ENCODE data around the gene CDC42SE1.

CDC42SE1 gene

DNA sequence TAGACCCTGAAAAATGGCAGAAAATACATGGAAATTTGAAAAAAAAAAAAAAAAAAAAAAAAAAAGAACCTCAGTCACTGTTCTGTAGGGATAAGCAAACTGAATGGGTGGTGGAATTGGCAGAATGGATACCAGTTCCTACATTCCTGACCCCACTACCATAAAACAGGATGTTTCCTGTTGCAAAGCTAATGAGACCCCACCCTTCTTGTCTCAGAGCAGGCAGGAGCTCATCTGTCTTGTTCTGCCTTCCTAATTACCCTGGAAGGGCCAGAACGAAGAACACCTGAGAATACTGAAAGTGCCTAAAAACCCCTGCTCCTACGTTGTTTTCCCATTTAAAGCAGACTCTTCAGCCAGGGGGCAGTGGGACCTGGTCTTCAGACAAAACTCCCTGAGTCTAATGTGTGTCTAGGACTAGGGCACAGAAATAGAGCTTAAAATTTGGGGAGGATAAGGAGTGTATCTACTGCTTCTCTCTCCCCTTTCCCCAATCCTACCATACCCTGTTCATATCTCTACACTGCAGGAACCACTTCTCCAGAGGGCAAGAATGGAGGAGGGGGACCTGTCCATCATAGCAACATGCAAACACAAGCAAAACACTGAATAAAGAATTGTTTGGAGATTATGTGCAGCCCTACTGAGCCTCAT lies 7.9 kb downstream of the CDC42SE1 start:
- DNase-seq: no peak

DNA sequence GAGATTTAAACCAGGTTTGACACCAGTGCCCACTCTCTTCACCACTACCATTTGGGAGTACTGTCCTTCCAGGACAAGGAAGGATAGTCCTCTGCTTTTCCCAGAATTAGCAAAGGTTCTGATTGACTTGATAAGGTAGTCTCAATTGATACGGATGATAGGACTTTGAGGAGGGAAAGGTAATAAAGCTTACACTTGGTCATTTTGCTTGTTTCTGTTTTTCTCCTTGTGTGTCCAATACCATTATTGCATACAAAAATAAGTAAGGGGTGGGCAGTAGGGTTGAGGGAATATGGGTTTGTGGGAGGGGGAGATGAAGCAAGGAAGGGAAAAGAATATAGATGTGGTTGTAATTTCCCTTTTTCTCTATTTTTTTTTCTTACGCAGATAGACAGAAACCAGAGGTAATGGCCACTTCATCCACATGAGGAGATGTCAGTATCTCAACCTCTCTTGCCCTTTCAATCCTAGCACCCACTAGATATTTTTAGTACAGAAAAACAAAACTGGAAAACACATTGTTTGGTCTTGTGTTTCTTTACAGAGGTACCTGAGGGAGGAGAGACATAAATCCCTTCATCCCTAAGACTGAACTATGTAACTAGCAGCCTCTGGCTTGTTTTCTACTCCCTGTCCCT lies 9.3 kb downstream of the CDC42SE1 start:
- no peak for DNase-seq

DNA sequence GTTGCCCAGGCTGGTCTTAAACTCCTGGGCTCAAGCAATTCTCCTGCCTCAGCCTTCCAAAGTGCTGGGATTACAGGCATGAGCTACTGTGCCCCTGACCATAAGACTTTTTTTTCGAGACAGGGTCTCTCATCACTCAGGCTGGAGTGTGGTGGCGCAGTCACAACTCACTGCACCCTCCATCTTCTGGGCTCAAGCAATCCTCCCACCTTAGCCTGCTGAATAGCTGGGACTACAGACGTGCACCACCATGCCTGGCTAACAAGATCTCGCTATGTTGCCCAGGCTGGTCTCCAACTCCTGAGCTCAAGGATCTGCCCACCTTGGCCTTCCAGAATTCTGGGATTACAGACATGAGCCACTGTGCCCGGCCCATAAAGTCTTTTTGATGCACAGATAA lies 10.0 kb downstream of the CDC42SE1 start:
- no peak for DNase-seq

DNA sequence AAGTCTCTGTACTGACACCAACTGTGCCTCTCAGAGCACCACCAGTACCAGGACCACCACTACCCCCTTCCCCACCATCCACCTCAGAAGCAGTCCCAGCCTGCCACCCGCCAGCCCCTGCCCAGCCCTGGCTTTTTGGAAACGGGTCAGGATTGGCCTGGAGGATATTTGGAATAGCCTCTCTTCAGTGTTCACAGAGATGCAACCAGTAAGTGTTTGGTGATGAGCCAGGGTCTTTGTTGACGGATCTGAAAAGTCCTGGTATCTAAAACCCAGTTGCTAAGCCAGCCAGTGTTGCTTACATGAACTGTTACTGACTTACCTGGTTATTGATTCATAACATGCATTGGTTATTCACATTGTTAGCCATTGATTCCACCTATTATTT lies 10.8 kb downstream of the CDC42SE1 start:
- DNase-seq: no peak

DNA sequence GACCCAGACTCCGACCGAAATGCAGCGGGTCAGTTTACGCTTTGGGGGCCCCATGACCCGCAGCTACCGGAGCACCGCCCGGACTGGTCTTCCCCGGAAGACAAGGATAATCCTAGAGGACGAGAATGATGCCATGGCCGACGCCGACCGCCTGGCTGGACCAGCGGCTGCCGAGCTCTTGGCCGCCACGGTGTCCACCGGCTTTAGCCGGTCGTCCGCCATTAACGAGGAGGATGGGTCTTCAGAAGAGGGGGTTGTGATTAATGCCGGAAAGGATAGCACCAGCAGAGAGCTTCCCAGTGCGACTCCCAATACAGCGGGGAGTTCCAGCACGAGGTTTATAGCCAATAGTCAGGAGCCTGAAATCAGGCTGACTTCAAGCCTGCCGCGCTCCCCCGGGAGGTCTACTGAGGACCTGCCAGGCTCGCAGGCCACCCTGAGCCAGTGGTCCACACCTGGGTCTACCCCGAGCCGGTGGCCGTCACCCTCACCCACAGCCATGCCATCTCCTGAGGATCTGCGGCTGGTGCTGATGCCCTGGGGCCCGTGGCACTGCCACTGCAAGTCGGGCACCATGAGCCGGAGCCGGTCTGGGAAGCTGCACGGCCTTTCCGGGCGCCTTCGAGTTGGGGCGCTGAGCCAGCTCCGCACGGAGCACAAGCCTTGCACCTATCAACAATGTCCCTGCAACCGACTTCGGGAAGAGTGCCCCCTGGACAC lies 11.3 kb downstream of the CDC42SE1 start:
- DNase-seq: peak; percentile 46 to 53

DNA sequence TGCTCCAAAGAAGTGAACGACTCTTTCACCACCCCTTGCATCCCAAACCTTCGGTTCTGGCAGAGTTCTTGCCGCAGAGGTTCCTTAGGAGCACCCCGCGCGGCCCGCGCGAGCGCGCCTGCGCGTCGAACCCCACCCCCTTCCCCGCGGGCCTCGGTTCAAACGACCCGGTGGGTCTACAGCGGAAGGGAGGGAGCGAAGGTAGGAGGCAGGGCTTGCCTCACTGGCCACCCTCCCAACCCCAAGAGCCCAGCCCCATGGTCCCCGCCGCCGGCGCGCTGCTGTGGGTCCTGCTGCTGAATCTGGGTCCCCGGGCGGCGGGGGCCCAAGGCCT lies 11.9 kb downstream of the CDC42SE1 start, which contains the start of gene C1orf56:
C1orf56 (plus strand) TSS at position 161 of the 334 bp plus-strand sequence; CDS start at position 258, 97 bp downstream.
- DNase-seq: no peak

DNA sequence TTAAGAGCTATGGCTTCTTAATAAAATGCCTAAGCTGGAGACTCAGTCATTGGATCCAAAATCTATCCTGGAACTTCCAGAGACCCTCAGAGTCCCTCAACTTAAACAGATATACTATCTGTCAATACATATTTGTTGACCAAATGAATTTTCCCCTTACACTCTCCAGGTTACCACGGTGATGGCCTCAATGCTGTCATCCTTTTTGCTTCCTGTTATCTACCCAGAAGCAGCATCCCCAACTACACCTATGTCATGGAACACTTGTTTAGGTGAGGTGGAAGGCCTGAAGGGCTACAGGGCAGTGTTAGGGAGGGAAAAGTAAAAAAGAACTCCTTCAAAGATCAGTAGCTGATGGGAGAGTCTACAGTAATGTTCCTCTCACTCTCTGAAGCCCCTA lies 16.3 kb downstream of the CDC42SE1 start:
- no peak for DNase-seq

DNA sequence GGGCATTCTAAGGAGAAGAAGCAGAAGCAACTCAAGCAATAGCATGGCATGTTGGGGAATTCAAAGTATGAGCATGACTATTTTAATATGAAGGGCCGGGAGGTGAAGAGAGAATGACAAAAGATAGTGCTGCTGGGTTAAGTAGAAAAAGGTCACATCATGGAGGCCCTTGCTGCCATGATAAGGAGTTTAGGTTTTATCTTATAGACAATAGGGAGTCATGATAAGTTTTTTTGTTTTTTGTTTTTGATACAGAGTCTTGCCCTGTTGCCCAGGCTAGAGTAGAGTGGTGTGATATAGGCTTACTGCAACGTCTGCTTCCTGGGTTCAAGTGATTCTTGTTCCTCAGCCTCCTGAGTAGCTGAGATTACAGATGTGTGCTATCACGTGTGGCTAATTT lies 19.9 kb downstream of the CDC42SE1 start:
- DNase-seq: no peak

DNA sequence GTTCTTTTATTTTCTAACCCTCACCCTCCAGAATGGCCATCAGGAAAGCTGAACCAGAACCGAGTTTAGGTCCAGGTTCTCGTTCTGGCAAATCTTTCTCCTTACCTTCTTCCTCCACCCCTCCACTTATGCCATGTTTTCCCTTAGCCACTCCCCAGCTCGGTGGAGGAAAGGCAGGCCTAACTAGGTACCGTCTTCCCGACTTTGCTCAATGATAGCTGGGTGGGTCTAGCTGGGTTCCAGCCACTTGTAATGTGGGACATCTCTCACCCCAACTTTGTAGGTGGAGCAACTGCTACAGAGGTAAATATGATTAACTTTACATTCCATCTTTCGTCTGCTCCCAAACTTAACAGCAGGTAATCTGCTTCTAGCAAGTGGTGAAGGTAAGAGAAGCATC lies 22.4 kb downstream of the CDC42SE1 start:
- DNase-seq: no peak

DNA sequence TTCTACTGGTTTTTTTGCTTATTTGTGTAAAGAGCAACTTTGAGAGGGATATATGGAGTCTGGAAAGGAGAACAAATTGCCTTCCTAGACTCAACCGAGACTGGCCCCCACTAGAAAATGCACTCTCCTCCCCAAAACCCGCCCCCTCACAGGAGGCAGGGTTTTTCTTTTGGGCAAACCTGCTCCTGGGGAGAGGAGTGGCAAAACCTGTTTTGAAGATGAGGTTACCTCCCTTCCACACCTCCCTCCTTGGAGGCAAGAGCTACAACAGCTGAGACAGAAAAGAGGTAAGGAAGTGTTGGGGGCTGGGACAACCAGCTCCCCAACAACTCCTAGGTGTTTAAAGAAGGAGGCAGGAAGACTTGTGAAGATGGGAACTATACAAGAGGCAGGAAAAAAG lies 23.1 kb downstream of the CDC42SE1 start, which contains the start of gene BNIPL:
BNIPL (plus strand) TSS at position 231 of the 400 bp plus-strand sequence; CDS start at position 371, 140 bp downstream.
- no peak for DNase-seq

DNA sequence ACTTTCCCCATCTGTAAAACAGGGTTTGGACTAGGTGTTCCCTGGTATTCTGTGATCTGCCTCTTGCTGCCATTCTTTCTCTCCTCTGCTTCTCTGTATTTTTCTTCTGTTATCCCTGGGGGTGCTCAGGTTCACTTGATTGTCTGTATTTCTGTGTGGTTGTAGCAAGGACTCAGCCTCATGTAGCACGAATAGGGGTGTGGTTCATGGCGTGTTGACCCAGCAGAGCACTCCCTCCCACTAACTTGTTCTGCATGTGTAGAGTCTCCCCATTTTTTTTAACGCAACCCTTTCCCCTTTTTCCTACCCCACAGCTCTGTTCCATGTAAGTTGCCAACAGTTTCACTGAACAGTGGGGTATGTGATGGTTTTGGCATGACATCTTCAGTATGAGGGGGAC lies 24.3 kb downstream of the CDC42SE1 start:
- no peak for DNase-seq

DNA sequence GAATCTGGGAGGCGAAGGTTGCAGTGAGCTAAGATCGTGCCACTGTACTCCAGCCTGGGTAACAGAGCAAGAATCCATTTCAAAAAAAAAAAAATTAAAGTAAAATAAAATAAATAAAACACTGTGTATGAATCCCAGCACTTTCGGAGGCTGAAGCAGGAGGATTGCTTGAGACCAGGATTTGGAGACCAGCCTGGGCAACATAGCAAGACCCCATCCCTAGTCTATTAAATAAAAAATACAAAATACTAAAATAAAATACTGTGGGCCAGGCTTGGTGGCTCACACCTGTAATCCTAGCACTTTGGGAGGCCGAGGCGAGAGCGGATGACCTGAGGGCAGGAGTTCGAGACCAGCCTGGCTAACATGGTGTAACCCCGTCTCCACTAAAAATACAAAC lies 27.3 kb downstream of the CDC42SE1 start:
- no peak for DNase-seq

DNA sequence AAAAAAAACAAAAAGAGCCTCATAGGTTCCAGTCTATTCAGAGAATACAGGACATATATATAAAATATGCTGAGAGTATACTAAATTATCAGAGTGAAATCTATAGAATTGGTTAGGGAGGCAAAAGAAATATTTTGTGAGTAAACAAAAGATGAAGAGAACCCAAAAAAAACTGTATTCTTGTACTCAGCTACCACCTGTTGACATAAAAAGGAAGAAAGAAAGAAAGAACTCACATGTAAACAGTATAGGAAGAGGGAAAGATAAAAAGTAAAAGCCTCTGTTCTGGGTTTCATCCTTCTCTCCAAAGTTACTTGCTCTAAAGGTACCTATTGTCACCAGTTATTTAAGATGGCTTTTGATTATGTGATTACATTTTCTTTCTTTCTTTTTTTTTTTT lies 33.0 kb downstream of the CDC42SE1 start:
- no peak for DNase-seq

DNA sequence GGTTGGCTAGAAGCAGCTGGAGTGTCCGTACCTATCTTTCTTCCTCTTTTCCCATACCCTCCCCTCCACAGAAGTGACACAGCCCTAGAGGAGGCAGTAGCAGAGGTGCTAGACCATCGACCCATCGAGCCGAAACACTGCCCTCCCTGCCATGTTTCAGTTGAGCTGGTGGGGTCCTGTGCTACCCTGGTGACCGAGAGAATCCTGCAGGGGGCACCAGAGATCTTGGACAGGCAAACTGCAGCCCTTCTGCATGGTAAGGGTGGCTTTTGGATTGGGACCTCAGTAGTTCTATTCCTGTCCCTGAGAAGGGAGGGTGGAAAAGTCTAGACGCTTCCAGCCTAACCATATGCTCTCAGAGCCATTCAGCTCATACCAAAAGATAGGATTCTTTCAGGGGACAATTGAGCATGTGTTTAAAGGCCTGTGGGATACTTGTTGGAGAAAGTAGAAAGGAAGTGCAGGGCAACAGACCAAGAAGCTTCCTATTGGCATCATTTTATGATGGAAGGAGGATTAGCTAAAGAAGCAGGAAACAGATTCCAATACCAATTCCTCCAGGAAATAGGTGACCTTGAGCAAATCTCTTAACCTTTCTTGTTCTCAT lies 34.8 kb downstream of the CDC42SE1 start:
- DNase-seq: peak; percentile 64 to 90

DNA sequence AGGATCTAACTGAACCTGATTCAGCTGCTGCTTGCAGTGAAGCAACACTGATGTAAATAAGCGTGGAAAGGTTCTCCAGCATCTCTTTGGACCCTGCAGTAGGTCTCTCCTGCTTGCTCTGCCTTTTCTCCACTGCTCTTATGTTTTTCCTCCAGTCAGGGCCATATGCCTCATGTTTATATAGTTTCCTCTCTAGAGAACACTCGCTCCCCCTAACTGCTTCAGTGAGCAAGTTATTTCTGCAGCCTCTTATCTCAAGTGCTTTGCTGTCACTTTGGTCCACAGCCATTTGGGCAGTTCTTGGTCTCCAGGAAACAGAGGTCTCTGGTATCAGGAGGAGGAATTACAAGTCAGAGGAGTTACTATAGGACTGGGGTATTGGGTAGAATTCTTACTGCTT lies 45.9 kb downstream of the CDC42SE1 start:
- DNase-seq: no peak

DNA sequence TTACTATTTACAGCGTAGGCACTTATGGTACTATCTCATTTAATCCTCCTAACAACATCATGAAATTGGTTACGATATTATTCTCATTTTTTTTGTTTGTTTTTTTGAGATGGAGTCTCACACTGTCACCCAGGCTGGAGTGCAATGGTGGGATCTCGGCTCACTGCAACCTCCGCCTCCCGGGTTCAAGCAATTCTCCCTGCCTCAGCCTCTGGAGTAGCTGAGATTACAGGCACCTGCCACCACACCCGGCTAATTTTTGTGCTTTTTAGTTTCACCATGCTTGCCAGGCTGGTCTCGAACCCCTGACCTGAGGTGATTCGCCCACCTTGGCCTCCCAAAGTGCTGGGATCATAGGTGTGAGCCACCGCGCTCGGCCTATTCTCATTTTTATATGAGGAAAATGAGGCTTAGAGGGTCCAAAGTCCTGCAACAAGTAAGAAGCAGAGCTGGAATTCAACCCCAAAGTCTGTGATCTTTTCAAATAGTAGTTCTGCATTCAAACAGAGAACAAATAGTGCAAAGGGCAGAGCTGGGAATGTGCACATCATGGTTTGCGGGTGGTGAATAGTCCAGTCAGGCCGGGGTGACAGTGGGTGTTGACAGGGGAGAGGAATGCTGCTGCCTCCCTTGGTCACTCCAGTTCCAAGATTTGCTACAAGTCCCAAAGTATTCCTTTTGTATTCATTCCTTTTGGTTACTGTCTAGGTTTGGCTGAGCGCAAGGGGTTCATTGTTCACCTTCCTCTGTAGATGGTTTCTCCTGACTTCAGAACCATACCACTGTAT lies 46.5 kb downstream of the CDC42SE1 start:
- no peak for DNase-seq

DNA sequence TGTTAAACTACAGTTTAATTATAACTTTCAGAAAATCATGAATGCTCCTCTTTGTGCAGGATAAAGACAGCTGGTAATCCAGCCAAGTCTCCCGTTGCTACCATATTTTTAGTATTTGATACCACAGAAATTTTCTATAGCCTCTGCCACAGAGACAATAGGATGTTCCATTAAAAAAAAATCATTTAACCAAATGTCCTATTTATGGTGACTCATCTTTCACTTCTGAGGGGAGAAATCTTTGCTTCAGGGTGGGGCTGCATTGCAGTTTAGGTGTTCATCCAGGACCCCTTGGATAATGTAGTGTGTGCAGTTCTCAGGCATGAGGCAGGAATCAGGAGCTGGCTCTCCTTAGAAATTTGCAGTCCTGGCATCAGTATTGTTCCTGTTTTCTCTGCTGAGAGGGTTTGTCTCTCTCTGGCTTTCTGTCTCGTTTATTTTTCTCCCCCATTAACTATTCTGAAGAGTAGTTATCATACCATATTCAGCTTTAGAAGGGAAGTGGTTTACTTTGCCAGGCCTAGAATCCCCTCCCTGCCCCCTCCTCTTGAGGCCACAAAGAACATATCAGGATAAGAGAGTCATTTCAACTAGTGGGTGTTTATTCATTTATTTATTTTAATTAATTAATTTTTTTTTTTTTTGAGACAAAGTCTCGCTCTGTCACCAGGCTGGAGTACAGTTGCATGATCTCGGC lies 48.1 kb downstream of the CDC42SE1 start:
- DNase-seq: no peak

DNA sequence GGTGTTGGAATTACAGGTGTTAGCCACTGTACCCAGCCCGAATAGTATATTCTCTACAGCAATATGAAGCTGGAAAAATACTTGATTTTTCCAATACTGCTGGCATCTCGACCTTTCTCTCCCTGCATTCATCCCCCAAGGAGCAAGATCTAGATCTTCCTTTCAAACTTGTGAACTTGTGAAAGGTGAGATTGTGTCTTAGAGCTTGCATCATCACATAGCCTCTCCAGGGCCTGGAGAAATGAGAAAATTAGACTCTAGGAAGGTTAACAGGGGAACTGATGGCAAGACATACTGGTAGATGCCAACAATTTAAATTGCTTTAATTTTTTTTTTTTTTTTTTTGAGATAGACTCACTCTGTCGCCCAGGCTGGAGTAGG lies 49.1 kb downstream of the CDC42SE1 start:
- DNase-seq: no peak

DNA sequence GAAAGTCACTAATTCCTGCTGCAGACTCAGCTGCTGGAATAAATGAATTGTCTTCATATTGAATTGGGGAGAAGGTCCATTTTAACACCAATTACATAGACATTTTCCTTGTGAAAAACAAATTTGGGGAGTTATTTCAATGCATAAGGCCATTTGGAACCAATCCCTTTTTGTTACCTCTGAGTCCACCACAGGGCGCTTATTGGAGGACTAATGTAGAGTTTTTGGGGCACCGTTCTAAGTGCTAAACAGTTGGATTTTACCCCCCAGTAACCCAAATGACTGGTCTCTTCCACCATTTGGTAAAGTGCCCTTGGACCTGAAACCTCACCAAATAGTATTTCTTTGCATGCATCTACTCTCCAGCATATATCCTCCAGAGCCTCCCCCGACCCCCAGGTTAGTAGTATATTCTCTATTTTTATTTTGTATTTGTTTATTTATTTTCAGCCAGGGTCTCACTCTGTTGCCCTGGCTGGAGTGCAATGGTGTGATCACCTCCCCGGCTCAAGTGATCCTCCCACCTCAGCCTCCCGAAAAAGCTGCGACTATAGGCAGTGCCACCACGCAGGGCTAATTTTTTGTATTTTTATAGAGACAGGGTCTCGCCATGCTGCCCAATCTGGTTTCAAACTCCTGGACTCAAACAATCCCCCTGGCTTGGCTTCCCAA lies 49.6 kb downstream of the CDC42SE1 start:
- no peak for DNase-seq

DNA sequence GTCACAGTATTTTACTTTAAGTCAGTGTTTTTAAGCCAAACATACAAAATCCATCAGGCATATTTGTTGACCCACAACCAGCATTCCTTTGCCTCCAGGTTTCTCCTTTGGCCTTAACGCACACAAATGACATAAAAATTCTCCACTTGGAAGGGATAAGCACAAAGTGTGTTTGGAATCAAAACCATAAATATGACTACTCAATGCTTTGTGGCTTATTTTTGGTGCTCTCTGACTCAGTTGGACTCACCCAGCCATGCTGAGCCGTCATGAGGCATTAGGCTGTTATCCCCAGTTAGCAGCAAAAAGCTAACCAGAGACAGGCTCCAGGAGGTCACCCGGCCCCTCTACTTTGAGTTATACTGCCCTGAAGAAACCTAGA lies 50.2 kb downstream of the CDC42SE1 start:
- no peak for DNase-seq

All from inflammatory macrophage treated with lipopolysaccharide for 1 hour (primary cell).